ENCODE measurements around the gene HSPB1. TPM values are rescaled to one million over a fixed set of nuclear protein-coding genes. Genes with fewer than 3 reads are reported as not detected.
"Not testable (repeated sequence)": the region's sequence is repeated elsewhere in the genome, so short reads cannot be mapped to it uniquely, and the experiment has no call there.

HSPB1 gene
- total and polyA plus RNA-seq, 2 donors (not counting 1 experiment from before 2014, with no cell fraction given), result 70.0 to 234 TPM

GRCh38 chr7:76291351-76292212 lies 10.9 kb upstream of the HSPB1 start:
- Histone ChIP-seq H3K4me1 (ENCODE audit: control insufficient read depth, extremely low read depth, insufficient read depth, low read length) (peaks cover 22% of the 10 kb centered on the region), H3K27me3 (ENCODE audit: control insufficient read depth, insufficient read depth, low read length) (no peaks in the 10 kb centered on the region), H3K27ac (ENCODE audit: insufficient read depth, low read length) (peak overlapping the region; percentile 89), H3K9me3 (ENCODE audit: control insufficient read depth, insufficient read depth, low read depth, low read length) (no peaks in the 10 kb centered on the region), H4K20me1 (ENCODE audit: control insufficient read depth, extremely low read depth, insufficient read depth, low read length) (no peaks in the 10 kb centered on the region), H3K4me3 (replicated peaks in 1 of 4; ENCODE audit: control extremely low read depth in 1 of 4, insufficient read depth in 1 of 4, low read depth in 3 of 4, low read length in 4 of 4) (peak overlapping the region in 2 of 4 experiments; percentile 10 to 44), H2AFZ (ENCODE audit: low read length) (peak overlapping the region; percentile 68), H3K36me3 (ENCODE audit: control insufficient read depth, insufficient read depth, low read length) (no peaks in the 10 kb centered on the region), H3K9ac (ENCODE audit: insufficient read depth, low read length) (peak overlapping the region; percentile 45), H3K79me2 (ENCODE audit: control insufficient read depth, insufficient read depth, low read length) (no peaks in the 10 kb centered on the region), H3K4me2 (ENCODE audit: extremely low read depth, insufficient read depth, low read length) (peak overlapping the region; percentile 68)
- peak; percentile 93 for TF ChIP-seq CTCF (conservative IDR thresholded peaks at IDR 0.05 in 1 of 2, IDR thresholded peaks at IDR 0.05 in 1 of 2; ENCODE audit: low read depth in 1 of 2, low read length in 2 of 2)
- no peak for TF ChIP-seq EZH2 (IDR thresholded peaks at IDR 0.05; ENCODE audit: low read length, missing control alignments)
- peak; percentile 94 to 97 for DNase-seq (ENCODE audit: low read depth in 2 of 2)

GRCh38 chr7:76292213-76292573 lies 10.3 kb upstream of the HSPB1 start:
- no peaks in the 10 kb centered on the region for H3K27me3 ChIP-seq (ENCODE audit: control insufficient read depth, insufficient read depth, low read length)
- peak overlapping the region; percentile 68 for H2AFZ ChIP-seq (ENCODE audit: low read length)
- H3K9me3 ChIP-seq (ENCODE audit: control insufficient read depth, insufficient read depth, low read depth, low read length), result no peaks in the 10 kb centered on the region
- H3K4me1 ChIP-seq (ENCODE audit: control insufficient read depth, extremely low read depth, insufficient read depth, low read length), result peaks cover 26% of the 10 kb centered on the region
- H3K27ac ChIP-seq (ENCODE audit: insufficient read depth, low read length), result peak overlapping the region; percentile 89
- peak overlapping the region; percentile 45 for H3K9ac ChIP-seq (ENCODE audit: insufficient read depth, low read length)
- no peaks in the 10 kb centered on the region for H4K20me1 ChIP-seq (ENCODE audit: control insufficient read depth, extremely low read depth, insufficient read depth, low read length)
- peak overlapping the region in 2 of 4 experiments; percentile 10 to 44 for H3K4me3 ChIP-seq (replicated peaks in 1 of 4; ENCODE audit: control extremely low read depth in 1 of 4, insufficient read depth in 1 of 4, low read depth in 3 of 4, low read length in 4 of 4)
- peak overlapping the region; percentile 42 for H3K4me2 ChIP-seq (ENCODE audit: extremely low read depth, insufficient read depth, low read length)
- TF ChIP-seq EZH2 (IDR thresholded peaks at IDR 0.05; ENCODE audit: low read length, missing control alignments) (no peak), CTCF (conservative IDR thresholded peaks at IDR 0.05 in 1 of 2, IDR thresholded peaks at IDR 0.05 in 1 of 2; ENCODE audit: low read depth in 1 of 2, low read length in 2 of 2) (no peak)
- no peaks in the 10 kb centered on the region for H3K79me2 ChIP-seq (ENCODE audit: control insufficient read depth, insufficient read depth, low read length)
- peak; percentile 16 to 28 for DNase-seq (ENCODE audit: low read depth in 2 of 2)
- no peaks in the 10 kb centered on the region for H3K36me3 ChIP-seq (ENCODE audit: control insufficient read depth, insufficient read depth, low read length)

GRCh38 chr7:76292911-76293310 lies 9.6 kb upstream of the HSPB1 start:
- not testable (repeated sequence) for H3K4me2 ChIP-seq (ENCODE audit: extremely low read depth, insufficient read depth, low read length); H2AFZ ChIP-seq (ENCODE audit: low read length); H3K36me3 ChIP-seq (ENCODE audit: control insufficient read depth, insufficient read depth, low read length); H3K9ac ChIP-seq (ENCODE audit: insufficient read depth, low read length); H3K9me3 ChIP-seq (ENCODE audit: control insufficient read depth, insufficient read depth, low read depth, low read length); H3K27me3 ChIP-seq (ENCODE audit: control insufficient read depth, insufficient read depth, low read length); H3K27ac ChIP-seq (ENCODE audit: insufficient read depth, low read length); H4K20me1 ChIP-seq (ENCODE audit: control insufficient read depth, extremely low read depth, insufficient read depth, low read length); H3K79me2 ChIP-seq (ENCODE audit: control insufficient read depth, insufficient read depth, low read length); H3K4me3 ChIP-seq (replicated peaks in 1 of 4; ENCODE audit: control extremely low read depth in 1 of 4, insufficient read depth in 1 of 4, low read depth in 3 of 4, low read length in 4 of 4); DNase-seq (ENCODE audit: low read depth in 2 of 2)
- H3K4me1 ChIP-seq (ENCODE audit: control insufficient read depth, extremely low read depth, insufficient read depth, low read length), result peaks cover 30% of the 10 kb centered on the region

Data from fibroblast of lung (primary cell).